Activated CD4-positive, alpha-beta T cell treated with anti-CD3 and anti-CD28 coated beads, Interleukin-2, amount 50 U/mL, for 48 hours (primary cell): ENCODE data around the gene TICAM2.

Experiments used
- DNase-seq, 2 experiments: peaks; one replicate each; pipeline ENCODE4 v3.0.0-alpha.2; 2020

TICAM2 gene

DNA sequence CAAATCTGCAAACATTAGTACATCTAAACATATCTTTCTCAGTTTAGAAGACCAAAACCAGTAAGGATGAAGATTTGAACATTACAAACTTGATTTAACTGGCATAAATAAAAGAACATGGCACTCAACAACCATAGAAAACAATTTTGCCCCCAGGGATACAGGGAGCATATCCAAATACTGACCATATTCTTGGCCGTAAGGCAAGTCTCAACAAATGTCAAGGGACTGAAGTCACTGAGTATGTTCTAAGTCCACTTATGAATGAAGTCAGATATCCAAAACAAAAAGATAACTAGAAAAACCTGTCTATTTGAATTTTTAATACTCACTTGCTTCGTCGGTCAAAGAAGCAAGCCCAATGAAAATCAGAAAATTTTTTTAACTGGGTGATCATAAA is 71.9 kb downstream of the TICAM2 start:
- DNase-seq: no peak
